Stimulated activated CD8-positive, alpha-beta memory T cell treated with anti-CD3 and anti-CD28 coated beads, Interleukin-7, amount 100 ng/mL, for 1 hour (primary cell): ENCODE measurements around the gene TEX44.
A peak's percentile ranks its signal among the peaks of the same experiment; 100 is the strongest.
"Not testable (repeated sequence)": the region's sequence is repeated elsewhere in the genome, so short reads cannot be mapped to it uniquely, and the experiment has no call there.

Experiments used
- DNase-seq, 2 donors: peaks; one replicate each; pipeline ENCODE4 v3.0.0-alpha.2; 2020; ENCODE audit warnings: low read depth in 2 of 2

Gene TEX44

GRCh38 chr2:231592636-231593145 lies at the start of gene TEX44:
TSS of gene TEX44 (plus strand) at chr2:231592864. CDS start at chr2:231592952, 88 bp downstream.
- no peak for DNase-seq

GRCh38 chr2:231545105-231545902 lies 47.4 kb upstream of the TEX44 start:
- peak; percentile 21 to 41 for DNase-seq

GRCh38 chr2:231546014-231546715 lies 46.5 kb upstream of the TEX44 start:
- DNase-seq, result no peak

- no peak for DNase-seq
These were observed 45.2 kb upstream of the TEX44 start for GRCh38 chr2:231547315-231548110.

GRCh38 chr2:231548752-231549151 lies 43.9 kb upstream of the TEX44 start:
- no peak for DNase-seq

GRCh38 chr2:231549446-231550239 lies 43.0 kb upstream of the TEX44 start:
- DNase-seq, result no peak

GRCh38 chr2:231552752-231553151 lies 39.9 kb upstream of the TEX44 start:
- no peak for DNase-seq

GRCh38 chr2:231554327-231554726 lies 38.3 kb upstream of the TEX44 start:
- DNase-seq, result no peak

- DNase-seq, result no peak
These were observed 37.7 kb upstream of the TEX44 start for GRCh38 chr2:231554748-231555545.

- not testable (repeated sequence) for DNase-seq
These were observed 36.2 kb upstream of the TEX44 start for GRCh38 chr2:231556496-231556895.

- no peak for DNase-seq
These were observed 35.7 kb upstream of the TEX44 start for GRCh38 chr2:231556981-231557380.

- peak in 1 of 2 donors; percentile 14 for DNase-seq
These were observed 35.0 kb upstream of the TEX44 start for GRCh38 chr2:231557571-231558217.

GRCh38 chr2:231563378-231563961 lies 29.2 kb upstream of the TEX44 start:
- DNase-seq, result no peak

GRCh38 chr2:231565887-231566594 lies 26.6 kb upstream of the TEX44 start:
- no peak for DNase-seq

GRCh38 chr2:231567159-231567558 lies 25.5 kb upstream of the TEX44 start:
- DNase-seq, result no peak

GRCh38 chr2:231568098-231568784 lies 24.4 kb upstream of the TEX44 start:
- DNase-seq, result no peak

- DNase-seq, result no peak
These were observed 23.8 kb upstream of the TEX44 start for GRCh38 chr2:231568785-231569435.

- not testable (repeated sequence) for DNase-seq
These were observed 21.7 kb upstream of the TEX44 start for GRCh38 chr2:231570915-231571314.
